Stimulated activated CD8-positive, alpha-beta memory T cell treated with anti-CD3 and anti-CD28 coated beads, Interleukin-4, amount 100 ng/mL, for 1 hour (primary cell): Measurements from ENCODE around the gene MC2R.
"Not testable (repeated sequence)": the region's sequence is repeated elsewhere in the genome, so short reads cannot be mapped to it uniquely, and the experiment has no call there.

ENCODE experiments used
- DNase-seq, 2 donors: peaks; one replicate each; pipeline ENCODE4 v3.0.0-alpha.2; 2020; ENCODE audit warnings: low read depth in 2 of 2, low spot score in 1 of 2

Gene MC2R

GRCh38 chr18:13893418-13893760, 21.9 kb downstream of the MC2R start:
- DNase-seq = no peak

DNA sequence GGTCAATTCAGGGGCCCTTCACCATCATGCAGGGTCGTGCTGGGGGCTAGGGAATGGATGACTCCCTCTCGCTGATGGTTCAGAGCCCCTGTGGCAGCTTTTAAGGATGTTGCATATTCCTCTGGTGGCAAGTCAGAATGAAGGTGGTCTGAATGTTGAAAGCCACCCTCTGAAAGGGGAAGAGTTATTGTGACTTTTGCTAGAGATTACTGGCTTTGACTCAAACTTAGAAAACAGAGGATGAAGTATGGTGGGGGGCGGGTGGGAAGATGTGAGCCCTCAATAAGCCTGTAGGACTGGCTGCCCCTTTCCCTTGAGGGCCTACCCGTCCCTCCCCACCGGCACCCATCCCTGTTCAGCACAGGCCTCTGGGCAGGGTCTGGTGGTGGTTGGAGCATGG, 23.2 kb downstream of the MC2R start:
- DNase-seq = no peak

DNA sequence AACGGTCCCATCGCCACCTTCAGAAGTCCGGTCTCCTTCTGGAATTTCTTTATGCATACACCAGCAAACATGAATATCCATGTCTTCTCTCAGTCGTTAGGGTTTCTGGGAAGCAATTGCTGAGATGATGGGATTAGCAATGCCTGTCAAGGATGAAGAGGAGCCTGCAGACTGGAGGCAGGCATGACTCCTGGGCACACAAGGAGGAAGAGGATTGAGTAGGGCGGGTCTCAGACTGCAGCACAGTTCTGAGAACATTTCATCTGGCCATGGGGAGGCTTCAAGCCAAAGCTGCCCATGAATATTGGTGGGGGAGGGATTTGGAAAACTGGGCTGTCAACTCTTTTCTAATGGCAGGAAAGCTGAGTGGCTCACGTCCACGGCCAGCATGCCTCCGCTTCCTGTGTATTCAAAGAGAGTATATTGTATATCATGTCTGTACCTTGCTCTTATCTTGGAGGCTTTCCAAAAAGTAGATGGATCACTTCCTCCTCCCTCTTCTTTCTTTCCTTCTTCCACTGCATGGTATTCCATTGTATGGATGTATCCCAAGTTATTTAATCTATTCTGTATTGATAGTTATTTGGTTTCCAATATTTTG, 24.5 kb downstream of the MC2R start:
- DNase-seq = no peak

GRCh38 chr18:13889671-13890070, 25.7 kb downstream of the MC2R start:
- no peak for DNase-seq

DNA sequence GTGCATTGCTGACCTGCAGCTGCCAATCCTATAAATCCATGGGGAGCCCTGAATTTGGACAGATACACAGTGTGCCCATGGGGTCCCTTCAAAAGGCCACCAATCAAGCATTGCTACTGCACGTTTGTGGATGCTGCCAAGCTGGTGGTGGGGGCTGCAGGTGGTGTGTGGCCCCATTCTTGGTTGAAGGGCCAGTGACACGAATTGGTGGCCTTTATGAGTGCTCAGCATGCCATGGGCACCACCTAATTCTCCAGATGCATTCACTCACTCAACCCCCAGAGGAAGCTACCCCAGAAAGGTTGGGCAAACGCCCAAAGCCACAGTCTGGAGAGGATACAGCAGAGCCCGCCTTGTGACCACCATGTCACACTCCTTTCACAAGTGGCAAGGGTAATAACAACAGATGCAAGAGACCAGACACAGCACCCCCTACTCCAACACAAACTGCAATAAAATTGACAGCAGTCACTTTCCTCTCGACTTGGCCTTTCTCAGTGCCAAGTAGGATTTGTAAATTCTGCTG, 27.1 kb downstream of the MC2R start:
- DNase-seq = no peak

- DNase-seq = no peak
Measured at GRCh38 chr18:13885009-13885408, 30.3 kb downstream of the MC2R start.

GRCh38 chr18:13879937-13880336, 35.4 kb downstream of the MC2R start:
- no peak for DNase-seq

- no peak for DNase-seq
Measured at GRCh38 chr18:13879492-13879891, 35.8 kb downstream of the MC2R start.

GRCh38 chr18:13878857-13879256, 36.5 kb downstream of the MC2R start:
- no peak for DNase-seq

DNA sequence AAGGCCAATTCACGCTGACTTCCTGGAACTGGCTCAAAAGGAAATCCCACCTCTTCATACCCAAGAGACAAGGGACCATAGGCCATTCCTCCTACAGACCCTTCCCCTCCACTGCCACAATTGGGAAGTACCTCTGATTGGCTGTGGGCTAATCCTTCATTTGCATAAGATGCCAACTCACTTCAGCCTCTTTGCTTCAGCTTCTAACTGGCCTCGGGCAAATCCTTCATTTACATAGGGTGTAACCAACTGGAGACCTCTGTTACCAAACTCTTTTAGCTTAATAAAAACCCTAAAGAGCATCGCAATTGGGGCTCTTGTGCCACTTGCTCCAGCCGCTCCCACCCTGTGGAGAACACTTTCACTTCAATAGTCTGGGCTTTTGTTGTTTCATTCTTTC, 38.2 kb downstream of the MC2R start:
- DNase-seq = no peak

DNA sequence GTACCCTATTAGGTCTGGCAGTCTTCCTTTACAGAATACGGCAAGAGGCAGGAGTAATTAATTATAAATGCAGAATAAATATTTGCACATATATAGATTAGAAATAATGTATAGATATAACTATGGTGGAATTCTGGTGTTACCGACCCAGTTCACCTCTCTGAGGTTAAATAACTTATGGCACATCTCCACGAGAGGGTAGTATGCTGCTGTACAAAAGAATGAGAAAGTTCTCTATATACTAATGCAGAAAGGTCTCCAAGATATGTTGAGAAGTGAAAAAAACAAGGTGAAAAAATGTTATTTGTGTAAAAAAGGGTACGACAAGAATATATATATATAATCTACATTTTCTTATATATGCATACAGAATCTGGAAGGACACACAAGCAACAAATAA, 40.8 kb downstream of the MC2R start:
- no peak for DNase-seq

DNA sequence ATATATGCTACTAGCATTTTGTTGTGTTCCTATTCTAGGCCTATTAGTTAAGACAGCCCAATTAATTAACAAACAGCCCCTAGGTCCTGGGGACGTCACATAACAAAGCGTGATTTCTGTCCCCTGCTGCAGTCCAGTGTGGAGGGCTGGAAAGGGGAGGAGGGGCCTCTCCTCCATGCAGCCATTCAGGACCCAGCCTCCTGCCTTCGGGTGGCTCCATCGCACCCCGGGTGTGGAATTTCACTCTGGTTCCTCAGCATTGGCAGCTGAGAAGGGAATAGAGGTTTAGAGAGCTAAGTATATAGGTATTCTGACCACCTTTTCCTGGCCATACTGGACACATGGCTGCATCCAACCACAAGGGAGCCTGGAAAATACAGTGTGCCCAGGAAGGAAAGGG, 42.4 kb downstream of the MC2R start:
- no peak for DNase-seq

DNA sequence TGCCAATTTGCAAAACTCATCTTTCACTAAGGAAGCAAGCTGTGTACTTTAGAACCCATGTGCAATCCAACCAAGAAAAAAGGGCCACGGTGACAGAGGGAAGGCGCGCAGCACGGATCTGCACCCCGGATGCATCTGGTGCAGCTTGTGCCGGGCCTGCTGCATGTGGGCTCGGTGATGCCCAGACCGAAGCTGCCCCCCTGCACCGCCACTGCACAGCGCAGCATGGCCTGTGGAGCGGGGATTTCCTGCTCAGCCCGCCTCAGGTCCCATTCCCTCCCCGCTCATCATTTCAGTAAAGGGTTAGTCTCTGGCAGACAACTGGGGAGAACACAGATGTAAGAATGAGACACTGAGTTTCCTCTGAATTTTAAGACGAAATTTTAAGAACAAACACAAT, 43.0 kb downstream of the MC2R start:
- DNase-seq = no peak

GRCh38 chr18:13871701-13872100, 43.6 kb downstream of the MC2R start:
- DNase-seq = no peak

DNA sequence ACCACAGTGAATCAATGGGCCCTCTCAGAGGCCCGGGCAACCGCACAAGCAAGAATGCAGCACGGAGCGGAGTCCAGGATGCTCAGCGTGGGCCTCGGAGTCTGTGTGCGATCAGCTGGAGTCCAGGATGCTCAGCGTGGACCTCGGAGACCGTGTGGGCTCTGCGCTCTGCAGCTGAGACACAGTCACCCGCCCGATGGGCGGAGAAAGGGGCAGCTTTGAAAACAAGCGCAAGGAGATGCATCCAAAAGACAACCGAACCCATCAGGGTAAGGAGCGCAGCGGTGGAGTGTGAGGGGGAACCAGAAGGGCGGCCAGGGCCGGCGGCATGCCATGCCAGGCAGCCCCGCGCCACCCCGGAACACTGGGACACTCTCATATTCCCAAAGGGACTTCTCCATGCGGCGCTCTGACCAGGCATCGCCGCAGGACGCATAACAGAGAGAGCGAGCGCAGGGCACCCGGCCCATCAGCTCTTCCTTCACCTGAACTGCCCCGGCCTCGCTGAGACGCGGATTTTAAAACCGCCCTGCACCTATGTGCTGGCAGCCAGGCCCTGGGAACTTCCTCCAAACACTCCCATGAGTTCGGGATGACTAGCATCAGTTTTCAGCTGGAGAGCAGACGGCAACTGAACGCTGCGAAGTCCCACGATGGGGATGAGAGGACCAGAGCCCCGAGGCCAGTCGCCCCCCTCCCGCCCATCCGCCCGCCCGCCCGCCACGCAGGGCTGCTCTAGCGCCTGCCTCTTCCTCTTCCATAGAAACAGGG, 46.6 kb downstream of the MC2R start:
- DNase-seq = no peak

DNA sequence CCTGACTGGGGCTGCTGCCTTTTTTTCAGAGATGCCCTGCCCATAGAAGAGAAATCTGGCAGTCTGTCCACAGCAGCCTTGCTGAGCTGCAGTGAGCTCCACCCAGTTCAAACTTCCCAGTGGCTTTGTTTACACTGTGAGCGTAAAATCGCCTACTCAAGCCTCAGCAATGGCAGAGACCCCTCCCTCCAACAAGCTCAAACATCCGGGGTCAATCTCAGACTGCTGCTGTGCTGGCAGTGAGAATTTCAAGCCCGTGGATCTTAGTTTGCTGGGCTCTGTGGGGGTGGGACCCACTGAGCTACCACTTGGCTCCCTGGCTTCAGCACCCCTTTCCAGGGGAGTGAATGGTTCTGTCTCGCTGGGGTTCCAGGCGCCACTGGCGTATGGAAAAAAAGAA, 52.4 kb downstream of the MC2R start:
- DNase-seq = not testable (repeated sequence)

GRCh38 chr18:13849791-13850190, 65.5 kb downstream of the MC2R start:
- DNase-seq = no peak

DNA sequence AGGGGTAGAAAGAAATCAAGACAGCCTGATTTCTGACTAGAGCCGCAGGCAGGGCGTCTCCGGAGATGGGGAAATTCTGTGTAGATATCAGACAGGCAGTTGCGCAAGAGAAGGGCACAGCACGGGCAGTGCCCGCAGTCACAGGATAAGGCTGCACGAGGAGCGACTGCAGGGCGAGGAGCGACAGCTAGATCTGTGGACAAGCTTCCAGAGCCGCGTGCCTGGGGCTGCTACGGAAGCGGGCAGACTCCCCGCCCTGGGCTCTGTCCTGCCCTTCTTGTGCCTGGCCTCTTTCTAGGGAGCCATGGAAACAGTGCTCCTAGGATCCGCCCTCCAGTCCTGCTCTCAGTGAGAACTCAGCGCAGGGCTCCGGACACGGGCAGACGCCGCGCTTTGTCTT, 78.8 kb downstream of the MC2R start:
- no peak for DNase-seq

DNA sequence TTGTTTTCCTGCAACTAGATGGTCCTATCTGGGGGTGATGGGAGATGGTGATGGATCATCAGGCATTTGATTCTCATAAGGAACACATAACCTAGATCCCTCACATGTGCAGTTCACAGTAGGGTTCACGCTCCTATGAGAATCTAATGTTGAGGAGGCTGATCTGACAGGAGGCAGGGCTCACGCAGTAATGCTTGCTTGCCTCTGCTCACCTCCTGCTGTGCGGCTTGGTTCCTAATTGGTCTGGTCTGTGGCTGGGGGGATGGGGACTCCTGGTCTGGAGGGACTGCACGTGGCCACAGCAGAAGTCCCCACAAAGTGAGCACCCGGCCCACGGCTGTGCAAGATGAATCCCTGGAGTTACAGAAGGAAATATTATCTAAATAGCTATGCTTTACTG, 80.1 kb downstream of the MC2R start:
- DNase-seq = no peak

- no peak for DNase-seq
Measured at GRCh38 chr18:13834496-13835015, 80.8 kb downstream of the MC2R start.
